HPDE6-E6E7 (cell line): ENCODE measurements around the gene PPARGC1A.

ENCODE experiments used
- DNase-seq: peaks from one replicate; pipeline ENCODE4 v3.0.0; 2011; ENCODE audit warnings: missing footprints; ENCODE audit errors: extremely low spot score

The PPARGC1A gene, protein sequence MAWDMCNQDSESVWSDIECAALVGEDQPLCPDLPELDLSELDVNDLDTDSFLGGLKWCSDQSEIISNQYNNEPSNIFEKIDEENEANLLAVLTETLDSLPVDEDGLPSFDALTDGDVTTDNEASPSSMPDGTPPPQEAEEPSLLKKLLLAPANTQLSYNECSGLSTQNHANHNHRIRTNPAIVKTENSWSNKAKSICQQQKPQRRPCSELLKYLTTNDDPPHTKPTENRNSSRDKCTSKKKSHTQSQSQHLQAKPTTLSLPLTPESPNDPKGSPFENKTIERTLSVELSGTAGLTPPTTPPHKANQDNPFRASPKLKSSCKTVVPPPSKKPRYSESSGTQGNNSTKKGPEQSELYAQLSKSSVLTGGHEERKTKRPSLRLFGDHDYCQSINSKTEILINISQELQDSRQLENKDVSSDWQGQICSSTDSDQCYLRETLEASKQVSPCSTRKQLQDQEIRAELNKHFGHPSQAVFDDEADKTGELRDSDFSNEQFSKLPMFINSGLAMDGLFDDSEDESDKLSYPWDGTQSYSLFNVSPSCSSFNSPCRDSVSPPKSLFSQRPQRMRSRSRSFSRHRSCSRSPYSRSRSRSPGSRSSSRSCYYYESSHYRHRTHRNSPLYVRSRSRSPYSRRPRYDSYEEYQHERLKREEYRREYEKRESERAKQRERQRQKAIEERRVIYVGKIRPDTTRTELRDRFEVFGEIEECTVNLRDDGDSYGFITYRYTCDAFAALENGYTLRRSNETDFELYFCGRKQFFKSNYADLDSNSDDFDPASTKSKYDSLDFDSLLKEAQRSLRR

GRCh38 chr4:23889814-23890341, at the start of gene PPARGC1A:
TSS of gene PPARGC1A (minus strand) at chr4:23890047. CDS start at chr4:23889957, 90 bp downstream.
- no peak for DNase-seq

GRCh38 chr4:23938796-23939195, 48.9 kb upstream of the PPARGC1A start:
- no peak for DNase-seq

DNA sequence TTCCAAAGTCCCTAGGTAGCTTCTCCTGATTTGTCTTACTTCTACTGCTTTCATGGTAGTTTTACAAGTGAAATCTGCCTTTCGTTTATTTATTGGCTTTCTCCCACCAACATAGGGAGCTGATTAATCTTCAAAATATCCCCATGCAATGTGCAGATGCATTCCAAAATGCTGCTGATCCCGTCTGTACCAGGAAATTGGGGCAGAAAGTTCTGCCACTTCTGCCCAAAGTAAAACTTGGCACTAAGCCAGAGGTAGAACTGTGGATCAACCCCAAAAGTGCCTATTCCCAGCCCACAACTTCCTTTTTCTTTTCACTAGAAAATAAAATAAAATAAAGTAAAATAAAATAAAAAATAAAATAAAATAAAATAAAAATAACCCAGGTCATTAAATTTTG, 47.3 kb upstream of the PPARGC1A start:
- no peak for DNase-seq

DNA sequence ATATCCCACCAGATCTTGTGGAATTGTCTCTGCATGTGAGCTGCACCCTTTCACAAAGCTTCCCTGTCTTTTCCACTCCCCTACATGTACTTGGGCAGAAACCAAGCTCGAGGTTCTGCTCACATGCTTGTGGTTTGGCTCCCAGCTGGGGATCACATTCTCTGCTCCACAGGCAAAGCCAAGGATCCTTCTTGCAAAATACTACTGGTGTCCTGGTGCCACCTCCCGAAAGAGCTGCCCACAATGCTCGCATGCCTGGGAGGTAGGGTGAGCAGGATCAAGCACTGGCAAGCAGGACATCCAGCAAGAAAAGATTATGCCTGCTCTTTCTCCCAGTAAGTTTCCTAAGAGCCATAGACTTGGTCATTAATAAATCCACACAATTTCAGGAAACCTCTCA, 45.1 kb upstream of the PPARGC1A start:
- no peak for DNase-seq

DNA sequence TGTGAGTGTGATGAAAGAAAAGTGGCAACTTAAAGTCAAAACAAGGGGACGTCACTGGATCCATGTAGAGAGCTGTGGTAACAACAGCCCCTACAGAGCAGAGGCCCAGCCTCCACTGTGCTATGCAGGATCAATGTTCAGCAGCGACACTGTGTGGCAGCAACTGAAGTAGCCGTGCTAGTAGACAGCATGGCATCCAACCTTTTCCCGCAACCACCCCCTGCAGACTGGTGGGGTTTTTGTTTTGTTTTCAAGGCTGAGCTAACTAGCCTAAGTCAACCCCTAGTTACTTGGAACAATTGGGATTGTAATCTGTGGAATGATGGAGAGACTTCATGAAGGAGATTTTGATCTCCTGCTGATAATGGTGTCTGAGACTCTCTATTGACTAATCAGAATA, 44.4 kb upstream of the PPARGC1A start:
- DNase-seq: no peak

DNA sequence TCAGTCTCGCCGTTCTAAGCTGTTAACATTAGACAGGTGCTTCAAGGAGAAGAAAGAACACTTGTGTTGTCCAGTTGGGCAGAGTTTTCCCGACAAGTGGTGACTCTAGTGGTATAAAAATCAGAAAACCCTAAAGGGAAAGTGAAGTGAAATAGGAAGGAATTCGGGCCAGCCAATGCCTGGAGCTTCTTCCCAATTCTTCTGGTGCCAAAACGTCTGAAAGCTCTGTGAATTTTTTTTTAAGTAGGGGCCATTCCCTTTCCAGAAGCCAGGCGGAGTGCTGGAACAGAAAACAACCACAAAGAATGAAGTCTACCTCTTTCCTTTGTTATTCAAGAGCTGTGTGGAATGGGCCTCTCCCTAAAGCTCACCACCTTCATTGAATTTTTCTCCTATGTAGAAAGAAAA, 43.1 kb upstream of the PPARGC1A start:
- no peak for DNase-seq

GRCh38 chr4:23932186-23932585, 42.3 kb upstream of the PPARGC1A start:
- no peak for DNase-seq

DNA sequence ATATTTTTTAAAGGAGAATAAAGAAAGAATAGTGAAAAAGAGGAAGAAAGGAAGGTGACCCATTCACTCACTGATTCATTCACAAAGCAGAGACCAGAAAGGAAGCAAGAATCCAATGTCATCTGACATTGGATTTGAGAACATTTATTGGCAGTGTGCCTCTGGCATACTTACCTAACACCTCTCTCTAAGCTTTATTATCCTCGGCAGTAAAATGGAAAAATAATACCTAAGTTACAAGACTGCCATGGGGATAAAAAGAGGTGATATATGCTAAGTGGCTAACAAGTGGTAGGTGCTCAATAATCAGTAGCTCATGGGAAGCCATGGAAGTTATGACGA, 41.6 kb upstream of the PPARGC1A start:
- DNase-seq: no peak

DNA sequence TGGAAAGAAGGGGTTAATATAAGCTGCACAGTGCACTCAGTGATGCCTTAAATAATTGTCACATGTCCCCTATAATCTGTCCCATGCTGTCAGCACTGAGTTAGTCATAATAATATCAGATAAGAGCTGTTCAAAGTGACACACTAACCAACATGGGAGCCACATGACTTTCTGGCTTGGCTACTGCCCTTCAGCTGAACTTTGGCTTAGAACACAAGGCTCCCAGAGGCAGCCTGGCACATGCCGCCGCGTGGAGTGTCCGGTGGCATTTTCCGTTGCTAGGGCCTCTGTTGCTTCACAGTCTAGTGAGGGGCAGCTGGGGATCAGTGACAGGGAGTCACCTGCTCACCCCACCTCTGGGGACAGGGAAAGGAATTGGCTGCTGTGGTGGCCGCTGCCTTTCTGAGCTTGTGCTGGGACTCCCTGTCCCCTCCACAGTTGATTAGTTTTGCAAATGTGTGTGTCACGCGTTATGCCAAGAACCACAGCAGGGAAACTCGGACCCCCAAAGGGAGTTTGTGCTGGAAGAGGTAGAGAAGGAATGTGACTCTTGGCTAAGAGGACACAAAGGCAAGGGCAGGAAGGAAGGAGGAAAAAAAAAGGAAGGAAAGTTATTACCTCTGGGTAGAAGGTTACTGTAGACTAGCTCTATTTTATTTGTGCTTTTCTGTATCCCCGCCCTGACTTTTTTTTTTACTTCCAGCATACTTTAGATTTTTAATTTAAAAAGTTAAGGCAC, 41.1 kb upstream of the PPARGC1A start:
- DNase-seq: no peak

GRCh38 chr4:23929248-23929647, 39.4 kb upstream of the PPARGC1A start:
- DNase-seq: no peak

GRCh38 chr4:23924556-23924955, 34.7 kb upstream of the PPARGC1A start:
- DNase-seq: no peak

DNA sequence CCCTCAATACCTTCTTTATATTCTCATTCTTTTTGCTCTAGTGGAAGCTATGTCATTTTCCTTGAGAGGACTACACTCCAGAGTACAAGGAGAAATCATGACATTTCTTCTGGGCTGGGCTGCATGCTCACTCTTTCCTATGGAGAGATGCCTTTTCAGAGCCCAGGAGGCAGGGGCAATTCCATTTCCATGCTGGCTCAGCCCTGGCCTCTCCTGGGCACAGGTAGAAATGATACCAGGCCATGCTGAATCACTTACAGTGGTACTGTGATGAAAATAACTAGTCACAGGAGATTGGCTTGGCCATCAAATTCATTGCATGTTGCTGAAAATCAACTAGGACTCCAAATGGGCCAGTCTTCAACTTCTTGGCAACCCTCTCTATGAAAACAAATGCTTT, 34.0 kb upstream of the PPARGC1A start:
- DNase-seq: no peak

GRCh38 chr4:23923141-23923540, 33.3 kb upstream of the PPARGC1A start:
- no peak for DNase-seq

DNA sequence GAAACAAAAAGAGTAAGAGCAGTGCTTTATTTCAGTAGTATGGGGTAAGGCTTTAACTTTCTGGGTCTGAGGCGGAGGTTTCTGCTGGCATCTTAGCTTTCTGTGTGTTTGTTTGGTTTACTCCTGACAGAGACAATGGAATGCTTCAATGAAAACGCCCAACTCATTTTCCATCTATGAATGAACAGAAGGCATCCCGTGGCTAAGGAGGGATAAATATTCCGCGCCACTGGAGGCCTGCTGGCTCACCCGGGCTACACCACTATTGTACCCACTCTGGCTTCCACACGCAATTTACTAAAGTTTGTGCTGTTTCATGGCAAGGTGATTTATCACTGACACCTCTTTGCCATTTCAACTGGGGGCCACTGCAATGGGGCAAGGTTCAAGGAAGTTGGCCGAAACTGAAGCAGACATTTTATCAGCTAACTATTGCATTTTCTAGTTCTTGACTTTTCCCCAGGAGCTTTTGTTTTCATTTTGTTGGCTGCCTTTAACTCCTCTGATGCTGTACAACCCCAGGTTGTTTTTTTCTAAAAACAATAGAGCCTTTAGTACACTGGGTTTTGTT, 32.8 kb upstream of the PPARGC1A start:
- no peak for DNase-seq

- no peak for DNase-seq
These were observed 32.2 kb upstream of the PPARGC1A start for GRCh38 chr4:23922013-23922412.

DNA sequence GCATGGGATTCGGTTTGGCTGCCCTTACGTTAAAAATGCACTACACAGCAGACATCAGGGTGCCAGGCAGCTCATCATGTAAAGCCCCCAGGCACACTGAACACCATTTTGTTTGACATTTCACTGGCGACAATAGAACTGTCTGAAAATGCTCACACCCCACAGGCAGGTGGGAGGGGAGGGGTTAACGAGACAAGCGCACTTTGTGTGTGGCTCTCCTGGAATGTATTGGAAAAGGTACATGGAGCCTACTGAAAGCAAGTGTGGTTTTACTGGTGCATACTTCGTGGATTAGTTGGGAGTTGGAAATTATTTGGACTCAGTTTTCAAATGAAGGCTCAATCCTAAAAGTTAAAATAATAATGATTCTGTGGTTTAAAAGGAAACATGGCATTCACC, 31.6 kb upstream of the PPARGC1A start:
- DNase-seq: no peak

DNA sequence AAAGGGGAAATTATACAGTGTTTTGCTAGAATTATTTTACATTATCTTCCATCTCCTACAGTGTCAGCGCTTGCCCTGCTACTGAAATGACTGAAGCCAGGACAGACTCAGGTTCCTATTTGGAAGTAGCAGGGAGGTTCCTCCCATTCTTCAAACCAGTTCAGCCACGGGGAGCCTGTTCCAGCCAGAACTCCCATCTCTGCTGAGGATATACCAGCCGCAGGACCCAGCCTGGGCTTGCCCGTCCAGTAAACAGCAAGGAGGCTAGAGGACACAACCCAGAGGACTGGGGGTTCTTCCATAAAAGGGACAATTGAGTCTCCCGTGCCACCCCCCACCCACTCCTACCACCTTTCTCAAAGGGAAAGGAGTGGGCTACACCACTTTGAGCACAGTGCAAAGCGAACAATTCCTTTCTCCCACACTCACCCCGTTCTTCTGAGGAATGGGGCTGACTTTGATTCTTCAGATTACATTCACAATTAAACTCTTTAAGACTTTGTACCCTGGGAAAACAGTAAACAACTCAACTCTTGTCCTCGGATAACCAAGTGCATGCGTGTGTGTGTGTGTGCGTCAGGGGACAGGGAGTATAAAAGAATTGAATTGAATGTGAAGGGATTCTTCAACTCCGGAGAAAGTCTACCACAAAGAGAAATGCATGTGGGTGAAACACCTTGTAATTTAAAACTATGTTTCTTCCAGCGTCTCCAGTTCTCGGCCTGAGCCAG, 31.0 kb upstream of the PPARGC1A start:
- no peak for DNase-seq

- no peak for DNase-seq
These were observed 30.4 kb upstream of the PPARGC1A start for GRCh38 chr4:23920296-23920695.

- no peak for DNase-seq
These were observed 26.4 kb upstream of the PPARGC1A start for GRCh38 chr4:23916282-23916681.

- no peak for DNase-seq
These were observed 25.7 kb upstream of the PPARGC1A start for GRCh38 chr4:23915459-23916132.
